Suprapubic skin (tissue), 4 donors: ENCODE measurements around the gene PLAGL2. TPM values are rescaled to one million over a fixed set of nuclear protein-coding genes. Genes with fewer than 3 reads are reported as not detected.

ENCODE experiments used
- DNase-seq, 2 donors: peaks; one replicate each; pipeline ENCODE4 v3.0.0-alpha.2; 2019; ENCODE audit warnings: low spot score in 2 of 2
- H3K27ac ChIP-seq: fragments of 200-600 bp; sonication (generic); one replicate; pipeline ENCODE4 v1.5.1; 2019
- H3K27me3 ChIP-seq: fragments of 200-600 bp; sonication (generic); one replicate; pipeline ENCODE4 v1.5.1; 2019
- H3K36me3 ChIP-seq: fragments of 200-600 bp; sonication (generic); one replicate; pipeline ENCODE4 v1.5.1; 2019
- H3K4me1 ChIP-seq: fragments of 200-600 bp; sonication (generic); one replicate; pipeline ENCODE4 v1.5.1; 2019
- H3K4me3 ChIP-seq: fragments of 200-600 bp; sonication (generic); one replicate; pipeline ENCODE4 v1.5.1; 2019; ENCODE audit warnings: mild to moderate bottlenecking
- H3K9me3 ChIP-seq: fragments of 200-600 bp; sonication (generic); one replicate; pipeline ENCODE4 v1.5.1; 2019
- CTCF ChIP-seq, 2 donors: fragments of 200-600 bp in 1 of 2; fragments of 450-650 bp in 1 of 2; sonication (generic) in 1 of 2; IDR thresholded peaks; one replicate each; pipeline ENCODE4 v1.5.1; 2016 to 2019; ENCODE audit warnings: antibody characterized with exemption in 2 of 2, mild to moderate bottlenecking in 1 of 2, moderate library complexity in 1 of 2
- EP300 ChIP-seq: sonication (generic); formaldehyde crosslinking; IDR thresholded peaks from one replicate; pipeline ENCODE4 v1.6.1; 2017; ENCODE audit warnings: antibody characterized with exemption
- POLR2A ChIP-seq, 2 donors: fragments of 450-650 bp; IDR thresholded peaks; one replicate each; pipeline ENCODE4 v1.6.1; 2017; ENCODE audit warnings: antibody characterized with exemption in 2 of 2, mild to moderate bottlenecking in 2 of 2, moderate library complexity in 2 of 2
- POLR2AphosphoS5 ChIP-seq, 3 donors: sonication (generic); formaldehyde crosslinking; IDR thresholded peaks; one replicate each; pipeline ENCODE4 v1.6.1; 2017; ENCODE audit warnings: antibody characterized with exemption in 3 of 3
- WGBS: methylation state at CpG from one replicate; pipeline ENCODE4 v1.1.5; 2018; 5-methylcytosine and 5-hydroxymethylcytosine counted together
- total RNA-seq, 4 donors: library from RNA; depleted of rRNA; stranded (reverse); fragments of >200 nt; gene quantifications; one replicate each; pipeline ENCODE4 v1.1.0, GENCODE V29; 2016

PLAGL2 gene
- total RNA-seq, 4 donors from 2014 or later, result 13.0 to 28.8 (median 20.4) TPM

- Histone ChIP-seq H3K27me3 (no peaks in the 10 kb centered on the region), H3K4me1 (no peaks in the 10 kb centered on the region), H3K4me3 (no peak overlapping the region), H3K27ac (no peak overlapping the region), H3K36me3 (peaks cover 67% of the 10 kb centered on the region), H3K9me3 (no peaks in the 10 kb centered on the region)
- TF ChIP-seq POLR2AphosphoS5 (IDR thresholded peaks at IDR 0.05) (no peak), EP300 (no peak), CTCF (IDR thresholded peaks at IDR 0.05) (no peak), POLR2A (IDR thresholded peaks at IDR 0.05) (no peak)
- DNase-seq, result no peak
- 81% methylated on average over 4 of the region's 4 CpGs for WGBS
Measured at GRCh38 chr20:32224463-32224862, 16.9 kb upstream of the PLAGL2 start.

GRCh38 chr20:32218156-32218900 lies 10.8 kb upstream of the PLAGL2 start:
- Histone ChIP-seq H3K4me3 (no peak overlapping the region), H3K27me3 (no peaks in the 10 kb centered on the region), H3K27ac (no peak overlapping the region), H3K4me1 (peaks cover 7% of the 10 kb centered on the region), H3K9me3 (no peaks in the 10 kb centered on the region), H3K36me3 (peaks cover 65% of the 10 kb centered on the region)
- TF ChIP-seq EP300, result no peak
- TF ChIP-seq POLR2A (IDR thresholded peaks at IDR 0.05), result no peak
- TF ChIP-seq CTCF (IDR thresholded peaks at IDR 0.05), result no peak
- no peak for TF ChIP-seq POLR2AphosphoS5 (IDR thresholded peaks at IDR 0.05)
- 84% methylated on average over 5 of the region's 5 CpGs for WGBS
- DNase-seq, result no peak

GRCh38 chr20:32216179-32217142 lies 8.9 kb upstream of the PLAGL2 start:
- TF ChIP-seq CTCF (IDR thresholded peaks at IDR 0.05), result no peak
- TF ChIP-seq EP300, result no peak
- TF ChIP-seq POLR2AphosphoS5 (IDR thresholded peaks at IDR 0.05), result no peak
- TF ChIP-seq POLR2A (IDR thresholded peaks at IDR 0.05), result no peak
- peaks cover 57% of the 10 kb centered on the region for H3K36me3 ChIP-seq
- no peaks in the 10 kb centered on the region for H3K9me3 ChIP-seq
- H3K27ac ChIP-seq, result no peak overlapping the region
- peaks cover 7% of the 10 kb centered on the region for H3K4me1 ChIP-seq
- no peak overlapping the region for H3K4me3 ChIP-seq
- no peaks in the 10 kb centered on the region for H3K27me3 ChIP-seq
- no peak for DNase-seq
- 90% methylated on average over 13 of the region's 13 CpGs for WGBS

- 97% methylated on average over 3 of the region's 3 CpGs for WGBS
Measured at GRCh38 chr20:32215729-32216128, 8.2 kb upstream of the PLAGL2 start.

More at GRCh38 chr20:32215729-32216128, 8.2 kb upstream of the PLAGL2 start:
- H3K9me3 ChIP-seq, result no peaks in the 10 kb centered on the region
- H3K4me3 ChIP-seq, result no peak overlapping the region
- H3K27me3 ChIP-seq, result no peaks in the 10 kb centered on the region
- peaks cover 7% of the 10 kb centered on the region for H3K4me1 ChIP-seq
- TF ChIP-seq EP300 (no peak), CTCF (IDR thresholded peaks at IDR 0.05) (no peak)
- DNase-seq, result no peak
- H3K36me3 ChIP-seq, result peaks cover 54% of the 10 kb centered on the region
- no peak overlapping the region for H3K27ac ChIP-seq
